MCF 10A (cell line): ENCODE measurements around the gene HSPA12A. TPM values are rescaled to one million over a fixed set of nuclear protein-coding genes. Genes with fewer than 3 reads are reported as not detected.

Source experiments
- BruUV-seq: library from RNA; stranded (reverse); fragments of 400-500 nt; replicated peaks from 2 replicates; lab custom pipeline; 2021; lab: Mats Ljungman, UMichigan
- CTCF ChIA-PET: fragments of 300-600 bp; sonication (Branson Sonifier 250); formaldehyde crosslinking; extraction: SDS; loops from one replicate; lab custom pipeline; 2021; ENCODE audit warnings: antibody characterized with exemption, inconsistent platforms; lab: Yijun Ruan, JAX
- POLR2A ChIA-PET: fragments of 300-600, 350-650 bp; sonication (Branson Sonifier 250); formaldehyde crosslinking; extraction: SDS; loops from one replicate; lab custom pipeline; 2020; ENCODE audit warnings: antibody characterized with exemption, inconsistent platforms; lab: Yijun Ruan, JAX
- DNase-seq: peaks from one replicate; pipeline ENCODE4 v3.0.0-alpha.2; 2018; ENCODE audit not compliant: unreplicated experiment
- H3K27ac Mint-ChIP-seq: one replicate; pipeline ENCODE4 v1.8.0; 2022; ENCODE audit warnings: mild to moderate bottlenecking, low read depth, mixed read lengths; ENCODE audit not compliant: unreplicated experiment
- H3K27me3 Mint-ChIP-seq: one replicate; pipeline ENCODE4 v1.8.0; 2022; ENCODE audit warnings: mixed read lengths; ENCODE audit not compliant: insufficient read depth, unreplicated experiment
- H3K36me3 Mint-ChIP-seq: one replicate; pipeline ENCODE4 v1.8.0; 2022; ENCODE audit warnings: mild to moderate bottlenecking, moderate library complexity, mixed read lengths; ENCODE audit not compliant: insufficient read depth, unreplicated experiment
- H3K4me1 Mint-ChIP-seq: one replicate; pipeline ENCODE4 v1.8.0; 2022; ENCODE audit warnings: mixed read lengths; ENCODE audit not compliant: insufficient read depth, unreplicated experiment
- H3K4me3 Mint-ChIP-seq: one replicate; pipeline ENCODE4 v1.8.0; 2022; ENCODE audit warnings: mild to moderate bottlenecking, moderate library complexity, mixed read lengths; ENCODE audit not compliant: unreplicated experiment
- H3K9me3 Mint-ChIP-seq: one replicate; pipeline ENCODE4 v1.8.0; 2022; ENCODE audit warnings: mixed read lengths; ENCODE audit not compliant: unreplicated experiment
- CTCF ChIP-seq: fragments of 200-600 bp; IDR thresholded peaks from one replicate; pipeline ENCODE4 v1.8.0; 2022; ENCODE audit warnings: antibody characterized with exemption, mild to moderate bottlenecking; ENCODE audit not compliant: unreplicated experiment
- intact Hi-C: fragments of 100-400 bp; cut with micrococcal nuclease; formaldehyde crosslinking; loops from 2 replicates; pipeline ENCODE4 v1.14.1; 2022
- total RNA-seq: library from RNA; stranded (reverse); gene quantifications from 2 replicates; pipeline ENCODE4 v1.2.3, GENCODE V29; 2022

The HSPA12A gene
- total RNA-seq, 1 experiment from 2014 or later: 9.1 TPM

- Mint-ChIP-seq H3K27me3 (no peaks in the 10 kb centered on the region), H3K4me1 (no peaks in the 10 kb centered on the region), H3K4me3 (no peak overlapping the region), H3K9me3 (no peaks in the 10 kb centered on the region), H3K36me3 (no peaks in the 10 kb centered on the region), H3K27ac (no peak overlapping the region)
- ChIA-PET POLR2A (no interaction called here), CTCF (interaction anchor here (2.5 kb wide), 1 partner anchor 78 kb away, joined by 13 read pairs; no protein-coding TSS in a partner anchor)
- BruUV-seq: no TSS peak
- intact Hi-C loops: no loop called here
- no peak for DNase-seq
- no peak for TF ChIP-seq CTCF
These were observed 32.3 kb downstream of the HSPA12A start for GRCh38 chr10:116710076-116710475.

GRCh38 chr10:116708877-116709276 lies 33.5 kb downstream of the HSPA12A start:
- no peaks in the 10 kb centered on the region for H3K9me3 Mint-ChIP-seq
- TF ChIP-seq CTCF: no peak
- H3K27ac Mint-ChIP-seq: no peak overlapping the region
- BruUV-seq: no TSS peak
- no peaks in the 10 kb centered on the region for H3K36me3 Mint-ChIP-seq
- POLR2A ChIA-PET: no interaction called here
- no peaks in the 10 kb centered on the region for H3K4me1 Mint-ChIP-seq
- H3K27me3 Mint-ChIP-seq: no peaks in the 10 kb centered on the region
- no peak overlapping the region for H3K4me3 Mint-ChIP-seq
- intact Hi-C loops: no loop called here
- CTCF ChIA-PET: no interaction called here
- DNase-seq: no peak

GRCh38 chr10:116708391-116708821 lies 34.0 kb downstream of the HSPA12A start:
- H3K27me3 Mint-ChIP-seq: no peaks in the 10 kb centered on the region
- POLR2A ChIA-PET: no interaction called here
- CTCF ChIA-PET: no interaction called here
- no peaks in the 10 kb centered on the region for H3K4me1 Mint-ChIP-seq
- intact Hi-C loops: no loop called here
- no peaks in the 10 kb centered on the region for H3K9me3 Mint-ChIP-seq
- TF ChIP-seq CTCF: no peak
- no TSS peak for BruUV-seq
- H3K4me3 Mint-ChIP-seq: no peak overlapping the region
- no peak for DNase-seq
- no peak overlapping the region for H3K27ac Mint-ChIP-seq
- H3K36me3 Mint-ChIP-seq: no peaks in the 10 kb centered on the region

GRCh38 chr10:116707981-116708380 lies 34.4 kb downstream of the HSPA12A start:
- no peak for TF ChIP-seq CTCF
- Mint-ChIP-seq H3K27me3 (no peaks in the 10 kb centered on the region), H3K27ac (no peak overlapping the region), H3K4me3 (no peak overlapping the region), H3K9me3 (no peaks in the 10 kb centered on the region), H3K36me3 (no peaks in the 10 kb centered on the region), H3K4me1 (no peaks in the 10 kb centered on the region)
- ChIA-PET CTCF (interaction anchor here (0.6 kb wide), 1 partner anchor 19 kb away, joined by 3 read pairs; no protein-coding TSS in a partner anchor), POLR2A (no interaction called here)
- DNase-seq: no peak
- intact Hi-C loops: no loop called here
- no TSS peak for BruUV-seq
